Endothelial cell of umbilical vein (primary cell): ENCODE measurements around the gene PSMD13. TPM values are rescaled to one million over a fixed set of nuclear protein-coding genes. Genes with fewer than 3 reads are reported as not detected.

Experiments
- BruUV-seq: library from RNA; stranded (reverse); fragments of 400-500 nt; replicated peaks from 2 replicates; lab custom pipeline; 2021; lab: Mats Ljungman, UMichigan
- CTCF ChIA-PET: fragments of 300-600, 350-600 bp; sonication (Branson Sonifier 250); formaldehyde crosslinking; loops from one replicate; lab custom pipeline; 2021; ENCODE audit warnings: antibody characterized with exemption, inconsistent platforms; lab: Charles Lee
- POLR2A ChIA-PET: fragments of 300-600, 350-600 bp; sonication (Branson Sonifier 250); formaldehyde crosslinking; loops from one replicate; lab custom pipeline; 2021; ENCODE audit warnings: antibody characterized with exemption, inconsistent platforms; lab: Charles Lee
- DNase-seq: peaks from one replicate; pipeline ENCODE4 v3.0.0-alpha.2; 2011; ENCODE audit warnings: low read depth, low spot score
- FAIRE-seq: peaks from 2 replicates; lab custom pipeline; 2011; peaks lifted over from hg19 to GRCh38; lab: Jason Lieb, UNC
- H2AFZ ChIP-seq: 2 replicates; pipeline ENCODE4 v1.6.0; 2012; ENCODE audit warnings: low read depth, low read length, control low read depth, inconsistent platforms
- H3K27ac ChIP-seq: 2 replicates; pipeline ENCODE4 v1.5.1; 2011; ENCODE audit warnings: low read depth, mild to moderate bottlenecking, control low read depth, low read length, moderate library complexity; ENCODE audit not compliant: insufficient read depth
- H3K27me3 ChIP-seq, 2 experiments: 2 replicates each; pipeline versions ENCODE4 v1.6.0 to v1.6.1; 2011; ENCODE audit warnings: low read length in 2 of 2, mixed read lengths in 1 of 2; ENCODE audit not compliant: control insufficient read depth in 2 of 2, insufficient read depth in 2 of 2
- H3K36me3 ChIP-seq, 2 experiments: 2 replicates in 1 of 2; 3 replicates in 1 of 2; pipeline ENCODE4 v1.5.1; 2011; ENCODE audit warnings: low read length in 2 of 2, mild to moderate bottlenecking in 1 of 2, moderate library complexity in 1 of 2; ENCODE audit not compliant: control insufficient read depth in 2 of 2, insufficient read depth in 2 of 2; ENCODE audit errors: extremely low read depth in 1 of 2
- H3K4me1 ChIP-seq: 3 replicates; pipeline ENCODE4 v1.5.1; 2011; ENCODE audit warnings: mild to moderate bottlenecking, low read length; ENCODE audit not compliant: control insufficient read depth, insufficient read depth; ENCODE audit errors: extremely low read depth
- H3K4me2 ChIP-seq: 2 replicates; pipeline ENCODE4 v1.6.1; 2011; ENCODE audit warnings: low read length, control low read depth, mixed read lengths; ENCODE audit not compliant: insufficient read depth
- H3K4me3 ChIP-seq, 3 experiments: fragments of 200-600 bp in 1 of 3; sonication (generic), shearing (Covaris generic) in 1 of 3; replicated peaks in 1 of 3; 2 replicates each; pipeline ENCODE4 v1.5.1; 2011 to 2016; ENCODE audit warnings: control low read depth in 3 of 3, low read length in 3 of 3, mild to moderate bottlenecking in 2 of 3, inconsistent platforms in 1 of 3, low read depth in 1 of 3, moderate library complexity in 1 of 3; ENCODE audit not compliant: insufficient read depth in 1 of 3
- H3K79me2 ChIP-seq: 2 replicates; pipeline ENCODE4 v1.6.0; 2012; ENCODE audit warnings: low read length, inconsistent platforms; ENCODE audit not compliant: control insufficient read depth, insufficient read depth
- H3K9ac ChIP-seq: replicated peaks from 2 replicates; pipeline ENCODE3; 2011; ENCODE audit warnings: low read length, control low read depth; ENCODE audit not compliant: insufficient read depth; ENCODE audit errors: extremely low read depth
- H3K9me1 ChIP-seq: replicated peaks from 3 replicates; pipeline ENCODE4 v1.6.0; 2011; ENCODE audit warnings: mild to moderate bottlenecking, low read length; ENCODE audit not compliant: control insufficient read depth, insufficient read depth; ENCODE audit errors: extremely low read depth
- H3K9me3 ChIP-seq: replicated peaks from 2 replicates; pipeline ENCODE4 v1.5.1; 2012; ENCODE audit warnings: low read length, inconsistent platforms; ENCODE audit not compliant: control insufficient read depth, insufficient read depth
- H4K20me1 ChIP-seq: replicated peaks from 2 replicates; pipeline ENCODE3; 2011; ENCODE audit warnings: mild to moderate bottlenecking, low read length; ENCODE audit not compliant: control insufficient read depth, insufficient read depth; ENCODE audit errors: extremely low read depth
- EZH2 ChIP-seq: IDR thresholded peaks from 2 replicates; pipeline ENCODE4 v1.6.1; 2012; ENCODE audit warnings: borderline replicate concordance, low read depth, mild to moderate bottlenecking, moderate library complexity, low read length, inconsistent platforms; ENCODE audit not compliant: severe bottlenecking
- FOS ChIP-seq: IDR thresholded peaks from 2 replicates; pipeline ENCODE4 v1.6.1; 2011; ENCODE audit warnings: mild to moderate bottlenecking, low read length, moderate library complexity, borderline replicate concordance; ENCODE audit not compliant: insufficient read depth
- GATA2 ChIP-seq: IDR thresholded peaks from 2 replicates; pipeline ENCODE4 v1.7.0; 2011; ENCODE audit warnings: low read depth, mild to moderate bottlenecking, moderate library complexity, mixed read lengths, low read length; ENCODE audit not compliant: insufficient read length, insufficient read depth
- JUN ChIP-seq: IDR thresholded peaks from 2 replicates; pipeline ENCODE4 v1.6.1; 2011; ENCODE audit warnings: borderline replicate concordance, low read depth; ENCODE audit not compliant: insufficient read length, insufficient read depth
- MYC ChIP-seq: IDR thresholded peaks from one replicate; pipeline ENCODE4 v1.6.1; 2011; ENCODE audit warnings: mild to moderate bottlenecking, low read depth, low read length
- POLR2A ChIP-seq: IDR thresholded peaks from 2 replicates; pipeline ENCODE4 v1.6.1; 2012; ENCODE audit warnings: low read depth, mild to moderate bottlenecking, control low read depth, low read length
- POLR2AphosphoS5 ChIP-seq: IDR thresholded peaks from 2 replicates; pipeline ENCODE4 v1.6.1; 2012; ENCODE audit warnings: low read depth, mild to moderate bottlenecking, control low read depth, low read length, moderate library complexity; ENCODE audit not compliant: insufficient read depth
- dilution Hi-C: fragments of 300-500 bp; cut with MboI; formaldehyde crosslinking; loops from one replicate; pipeline ENCODE4 v1.15.0; 2019; ENCODE audit warnings: low sequenced_read_pairs; ENCODE audit not compliant: extremely low pct_ligation_motif_present
- intact Hi-C: fragments of 100-400 bp; cut with micrococcal nuclease; formaldehyde crosslinking; loops from one replicate; pipeline ENCODE4 v1.10.0; 2022
- polyA plus RNA-seq, 4 experiments: library from polyadenylated mRNA; depleted of rRNA in 3 of 4; stranded (reverse) in 3 of 4; unstranded in 1 of 4; fragments of >200 nt; gene quantifications; 2 replicates each; pipeline versions ENCODE4 v1.2.1 to v1.2.3, GENCODE V29; 2011 to 2012; ENCODE audit warnings: missing spikeins in 1 of 4
- total RNA-seq: library from RNA; stranded (reverse); gene quantifications from 2 replicates; pipeline ENCODE4 v1.2.3, GENCODE V29; 2021
- TF ChIP-seq, protein P1 (sequence below): IDR thresholded peaks from 2 replicates; pipeline ENCODE4 v1.6.1; 2011; ENCODE audit not compliant: insufficient read depth, insufficient read length
- TF ChIP-seq, protein P2 (sequence below), 2 donors: IDR thresholded peaks; 1 replicate in 1 of 2; 2 replicates in 1 of 2; pipeline ENCODE4 v1.5.1; 2011; ENCODE audit warnings: low read length in 2 of 2, mild to moderate bottlenecking in 2 of 2, moderate library complexity in 2 of 2, control low read depth in 1 of 2, inconsistent platforms in 1 of 2, low read depth in 1 of 2; ENCODE audit not compliant: insufficient read depth in 1 of 2; ENCODE audit errors: extremely low read depth in 1 of 2

Gene PSMD13
- total and polyA plus RNA-seq, 2 donors (not counting 3 experiments of a cell fraction or from before 2014, with no cell fraction given), result 168 to 214 TPM

DNA sequence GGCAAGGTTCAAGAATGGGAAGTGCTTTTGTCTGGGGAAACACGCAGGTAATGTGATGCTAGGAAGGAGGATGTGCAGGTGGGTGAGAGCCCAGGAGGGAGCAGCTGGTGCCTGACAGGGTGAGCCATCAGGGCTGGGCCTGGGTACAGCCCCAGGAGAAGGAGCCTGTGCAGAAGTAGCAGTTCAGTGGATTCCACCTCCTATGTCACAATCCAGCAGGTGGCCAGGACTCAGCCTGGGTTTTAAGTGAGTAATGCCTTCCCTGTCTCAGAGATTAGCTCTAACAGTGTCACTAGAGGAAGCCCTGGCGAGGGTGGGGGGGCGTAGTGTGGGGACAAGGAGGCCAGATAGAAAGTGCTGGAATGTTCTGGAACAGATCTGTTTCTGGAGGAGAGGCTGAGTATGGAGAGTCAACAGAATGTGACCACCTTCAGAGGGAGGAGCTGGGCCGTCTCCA lies 21.2 kb upstream of the PSMD13 start:
- H3K27ac ChIP-seq, result no peak overlapping the region
- DNase-seq (no peak), FAIRE-seq (no peak)
- H3K4me2 ChIP-seq, result no peak overlapping the region
- H3K27me3 ChIP-seq, result no peaks in the 10 kb centered on the region
- peaks cover 10% of the 10 kb centered on the region for H3K79me2 ChIP-seq
- H3K4me1 ChIP-seq, result peaks cover 1% of the 10 kb centered on the region
- no peak overlapping the region for H3K4me3 ChIP-seq
- intact Hi-C loops, result no loop called here
- no peaks in the 10 kb centered on the region for H3K9me1 ChIP-seq
- dilution Hi-C loops, result no loop called here
- H4K20me1 ChIP-seq, result no peaks in the 10 kb centered on the region
- peaks cover 25 to 37% of the 10 kb centered on the region in 2 experiments for H3K36me3 ChIP-seq
- CTCF ChIA-PET, result interaction anchor here (0.7 to 1.9 kb wide), 3 partner anchors 9 to 304 kb away, joined by 3 to 4 read pairs (median 3); no protein-coding TSS in a partner anchor
- BruUV-seq, result no TSS peak
- H3K9me3 ChIP-seq, result no peaks in the 10 kb centered on the region
- POLR2A ChIA-PET, result interaction anchor here (0.8 kb wide), 1 partner anchor 8 kb away, joined by 4 read pairs; the partner anchor contains the start of genes BET1L and RIC8A
- H3K9ac ChIP-seq, result no peak overlapping the region
- no peak overlapping the region for H2AFZ ChIP-seq
- TF ChIP-seq GATA2 (no peak), MYC (no peak), POLR2AphosphoS5 (peak; percentile 20), EZH2 (no peak)

DNA sequence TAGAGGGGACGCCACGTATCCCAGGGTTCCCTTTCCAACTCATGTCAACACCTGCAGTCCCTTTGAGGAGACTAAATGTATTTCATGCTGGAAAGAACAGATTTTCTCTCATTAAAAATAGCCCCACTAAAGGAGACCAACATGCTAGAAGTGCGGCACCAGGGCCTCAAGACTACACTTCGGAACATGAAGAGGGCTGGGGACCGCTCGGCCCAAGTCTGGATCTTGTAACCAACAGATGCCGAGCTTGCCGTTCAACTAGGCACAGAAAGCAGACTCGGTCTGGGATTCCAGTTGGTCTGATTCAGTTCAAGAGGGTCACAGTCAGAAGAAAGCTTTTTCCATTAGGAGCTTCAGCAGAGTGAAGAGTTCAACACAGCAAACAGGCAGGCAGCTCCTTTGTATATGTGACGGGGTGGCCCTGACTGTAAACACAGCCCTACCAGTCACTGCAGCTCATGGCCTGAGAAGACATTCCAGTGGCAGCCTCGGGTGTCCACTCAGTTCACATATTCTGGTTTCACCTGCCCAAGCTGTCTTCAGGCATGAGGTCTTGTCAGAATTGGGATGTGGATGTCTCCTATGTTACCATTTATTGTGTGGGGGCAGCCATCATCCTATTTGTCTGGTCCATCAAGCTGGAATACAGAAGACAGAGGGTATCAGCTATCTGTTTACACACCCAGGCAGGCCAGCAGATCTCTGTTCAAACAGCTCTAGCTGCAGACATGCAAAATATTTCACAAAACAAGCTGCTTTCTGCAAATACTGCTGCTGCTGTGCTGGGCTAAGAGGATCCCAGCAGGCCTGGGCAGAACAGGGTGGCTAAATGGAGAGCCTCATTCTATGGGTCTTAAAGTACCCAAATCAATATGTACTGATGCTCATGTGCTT lies 20.4 kb upstream of the PSMD13 start:
- H3K9me1 ChIP-seq, result no peaks in the 10 kb centered on the region
- no peak overlapping the region for H3K4me3 ChIP-seq
- no peak overlapping the region for H3K27ac ChIP-seq
- dilution Hi-C loops (no loop called here), intact Hi-C loops (no loop called here)
- CTCF ChIA-PET, result interaction anchor here (0.7 to 1.9 kb wide), 4 partner anchors 8 to 303 kb away, joined by 3 to 4 read pairs (median 3); no protein-coding TSS in a partner anchor
- POLR2A ChIA-PET, result interaction anchor here (0.8 to 1.1 kb wide), 1 partner anchor 9 kb away, joined by 4 to 6 read pairs; the partner anchor contains the start of genes BET1L and RIC8A
- H4K20me1 ChIP-seq, result no peaks in the 10 kb centered on the region
- H3K9ac ChIP-seq, result no peak overlapping the region
- no peak overlapping the region for H3K4me2 ChIP-seq
- peak; percentile 27 for TF ChIP-seq POLR2AphosphoS5
- no peak for TF ChIP-seq MYC
- no peak for TF ChIP-seq EZH2
- TF ChIP-seq, protein P1, sequence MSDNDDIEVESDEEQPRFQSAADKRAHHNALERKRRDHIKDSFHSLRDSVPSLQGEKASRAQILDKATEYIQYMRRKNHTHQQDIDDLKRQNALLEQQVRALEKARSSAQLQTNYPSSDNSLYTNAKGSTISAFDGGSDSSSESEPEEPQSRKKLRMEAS, result no peak
- TF ChIP-seq JUN, result no peak
- peak; percentile 18 for TF ChIP-seq POLR2A
- TF ChIP-seq, protein P2, sequence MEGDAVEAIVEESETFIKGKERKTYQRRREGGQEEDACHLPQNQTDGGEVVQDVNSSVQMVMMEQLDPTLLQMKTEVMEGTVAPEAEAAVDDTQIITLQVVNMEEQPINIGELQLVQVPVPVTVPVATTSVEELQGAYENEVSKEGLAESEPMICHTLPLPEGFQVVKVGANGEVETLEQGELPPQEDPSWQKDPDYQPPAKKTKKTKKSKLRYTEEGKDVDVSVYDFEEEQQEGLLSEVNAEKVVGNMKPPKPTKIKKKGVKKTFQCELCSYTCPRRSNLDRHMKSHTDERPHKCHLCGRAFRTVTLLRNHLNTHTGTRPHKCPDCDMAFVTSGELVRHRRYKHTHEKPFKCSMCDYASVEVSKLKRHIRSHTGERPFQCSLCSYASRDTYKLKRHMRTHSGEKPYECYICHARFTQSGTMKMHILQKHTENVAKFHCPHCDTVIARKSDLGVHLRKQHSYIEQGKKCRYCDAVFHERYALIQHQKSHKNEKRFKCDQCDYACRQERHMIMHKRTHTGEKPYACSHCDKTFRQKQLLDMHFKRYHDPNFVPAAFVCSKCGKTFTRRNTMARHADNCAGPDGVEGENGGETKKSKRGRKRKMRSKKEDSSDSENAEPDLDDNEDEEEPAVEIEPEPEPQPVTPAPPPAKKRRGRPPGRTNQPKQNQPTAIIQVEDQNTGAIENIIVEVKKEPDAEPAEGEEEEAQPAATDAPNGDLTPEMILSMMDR (IDR thresholded peaks at IDR 0.05; ENCODE audit: extremely low read depth in 1 of 2, insufficient read depth in 1 of 2, low read depth in 1 of 2, low read length in 2 of 2), result no peak
- no peak for TF ChIP-seq GATA2
- no peak for TF ChIP-seq FOS
- no peaks in the 10 kb centered on the region for H3K4me1 ChIP-seq
- BruUV-seq, result no TSS peak
- H2AFZ ChIP-seq, result no peak overlapping the region
- DNase-seq, result no peak
- no peak for FAIRE-seq
- H3K36me3 ChIP-seq, result peaks cover 24 to 30% of the 10 kb centered on the region in 2 experiments
- no peaks in the 10 kb centered on the region for H3K9me3 ChIP-seq
- H3K27me3 ChIP-seq, result no peaks in the 10 kb centered on the region
- peaks cover 3% of the 10 kb centered on the region for H3K79me2 ChIP-seq
